Loucy (cell line): ENCODE results near the gene SLC4A5.

Experiments used
- CTCF ChIP-seq: fragments of 200-600 bp; sonication (generic); conservative IDR thresholded peaks from 2 replicates; pipeline ENCODE4 v1.5.1; 2014; ENCODE audit warnings: mild to moderate bottlenecking, antibody characterized with exemption, low read length
- EZH2phosphoT487 ChIP-seq: fragments of 200-600 bp; IDR thresholded peaks from 2 replicates; pipeline ENCODE4 v1.6.1; 2018; ENCODE audit warnings: antibody characterized with exemption, mild to moderate bottlenecking, moderate library complexity, borderline replicate concordance

GRCh38 chr2:74225698-74226459 is 117.3 kb downstream of the SLC4A5 start:
- TF ChIP-seq CTCF (no peak), EZH2phosphoT487 (no peak)
